ENCODE results near the gene ERFE. TPM values are rescaled to one million over a fixed set of nuclear protein-coding genes. Genes with fewer than 3 reads are reported as not detected.
A peak's percentile ranks its signal among the peaks of the same experiment; 100 is the strongest.
"Not testable (repeated sequence)": the region's sequence is repeated elsewhere in the genome, so short reads cannot be mapped to it uniquely, and the experiment has no call there.

Gene ERFE
- total RNA-seq, 1 experiment from 2014 or later, result 2.8 TPM

DNA sequence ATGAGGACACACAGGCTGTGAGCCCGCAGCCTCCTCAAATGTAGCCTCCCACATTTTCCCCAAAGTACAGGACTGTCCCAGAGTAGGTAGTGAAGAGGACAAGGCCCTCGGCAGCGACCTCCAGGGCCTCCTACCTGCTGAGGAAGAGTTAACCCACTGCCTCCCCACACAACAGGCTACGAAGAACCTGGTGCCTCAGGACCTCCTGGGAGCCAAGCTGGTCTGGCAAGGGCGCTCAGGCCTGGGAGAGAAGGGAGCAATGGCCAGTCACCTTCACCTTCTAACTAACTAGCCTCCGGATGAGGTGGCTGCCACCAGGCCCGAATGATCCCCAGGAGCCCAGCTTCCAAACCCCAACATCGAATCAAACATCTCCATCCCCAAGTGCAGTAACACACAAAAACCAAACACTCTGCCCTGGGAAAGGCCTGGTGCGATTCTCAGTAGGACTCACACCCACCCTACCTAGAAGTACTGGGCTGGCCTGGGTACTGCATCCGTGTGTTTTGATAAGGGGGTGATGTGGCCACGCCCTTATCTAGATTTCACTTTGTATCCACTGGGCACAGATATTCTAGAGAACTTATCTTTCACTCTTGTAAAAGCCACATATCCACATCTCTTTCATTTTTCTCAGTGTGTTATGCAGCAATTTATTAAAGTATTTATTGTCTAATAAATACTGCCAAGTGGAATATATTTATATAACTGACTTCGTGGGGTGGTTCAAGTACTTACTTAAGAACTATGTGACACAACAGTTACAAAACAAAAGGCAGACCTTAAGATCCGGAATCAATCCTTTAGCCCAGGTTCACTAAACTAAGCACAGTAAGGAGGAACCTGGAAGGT is 9.7 kb downstream of the ERFE start:
- Histone ChIP-seq H3K9ac (ENCODE audit: low read length) (no peak overlapping the region), H3K4me2 (ENCODE audit: low read depth, low read length, poor library complexity, severe bottlenecking) (no peak overlapping the region), H3K4me3 (ENCODE audit: low read length) (no peak overlapping the region), H3K4me1 (ENCODE audit: low read length) (no peaks in the 10 kb centered on the region), H3K9me3 (ENCODE audit: low read length) (no peaks in the 10 kb centered on the region), H4K20me1 (ENCODE audit: insufficient read depth, low read depth, low read length) (no peaks in the 10 kb centered on the region), H3K9me2 (replicated peaks; ENCODE audit: insufficient read depth, low read length) (no peaks in the 10 kb centered on the region), H3K27me3 (ENCODE audit: low read length) (no peaks in the 10 kb centered on the region), H3K79me2 (ENCODE audit: low read length) (no peaks in the 10 kb centered on the region), H3K36me3 (ENCODE audit: insufficient read depth, low read length) (peaks cover 11% of the 10 kb centered on the region; the same call in 1 of the 2 replicates), H3K27ac (ENCODE audit: low read length) (peak overlapping the region; percentile 43; the same call in 1 of the 2 replicates), H2AFZ (ENCODE audit: low read length) (no peak overlapping the region)
- DNase-seq, result no peak

DNA sequence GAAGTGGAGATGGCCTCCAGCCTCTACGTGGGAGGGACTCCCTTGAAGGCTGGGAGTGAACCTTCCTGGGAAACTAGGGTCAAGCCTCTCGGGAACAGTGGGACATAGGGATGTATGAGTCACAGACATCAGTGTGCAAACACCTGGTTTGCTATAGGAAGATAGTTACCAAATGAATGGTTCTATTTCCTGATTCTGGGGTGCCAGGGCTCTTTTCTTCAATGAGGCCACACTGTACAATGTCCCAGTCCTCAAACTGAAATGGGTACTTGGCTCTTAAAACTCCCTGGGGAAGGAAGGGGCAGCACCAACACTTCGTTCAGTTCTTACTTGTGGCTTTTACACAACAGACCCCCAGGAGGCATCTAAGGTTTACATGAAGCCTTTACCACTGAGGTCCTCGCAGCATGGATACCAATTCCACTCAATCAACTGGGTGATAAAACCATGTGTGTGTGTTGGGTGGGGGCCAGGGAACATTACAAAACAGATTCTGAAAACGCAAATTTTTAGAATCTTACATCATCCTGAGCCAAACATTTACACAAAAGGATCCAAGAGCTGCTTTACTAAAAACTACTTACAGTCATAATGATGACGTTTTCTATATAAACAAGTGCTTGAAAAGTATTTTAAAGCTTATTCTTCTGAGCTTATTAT is 10.4 kb downstream of the ERFE start:
- Histone ChIP-seq H3K9me2 (replicated peaks; ENCODE audit: insufficient read depth, low read length) (no peaks in the 10 kb centered on the region), H3K79me2 (ENCODE audit: low read length) (no peaks in the 10 kb centered on the region), H3K27ac (ENCODE audit: low read length) (peak overlapping the region; percentile 43; the same call in 1 of the 2 replicates), H3K4me1 (ENCODE audit: low read length) (no peaks in the 10 kb centered on the region), H3K4me3 (ENCODE audit: low read length) (no peak overlapping the region), H4K20me1 (ENCODE audit: insufficient read depth, low read depth, low read length) (no peaks in the 10 kb centered on the region), H3K9me3 (ENCODE audit: low read length) (no peaks in the 10 kb centered on the region), H3K4me2 (ENCODE audit: low read depth, low read length, poor library complexity, severe bottlenecking) (no peak overlapping the region), H3K36me3 (ENCODE audit: insufficient read depth, low read length) (peaks cover 18% of the 10 kb centered on the region; the same call in 1 of the 2 replicates), H3K9ac (ENCODE audit: low read length) (no peak overlapping the region), H2AFZ (ENCODE audit: low read length) (no peak overlapping the region), H3K27me3 (ENCODE audit: low read length) (no peaks in the 10 kb centered on the region)
- DNase-seq, result no peak

GRCh38 chr2:238169708-238170251 is 11.0 kb downstream of the ERFE start:
- Histone ChIP-seq H3K27me3 (ENCODE audit: low read length) (no peaks in the 10 kb centered on the region), H3K79me2 (ENCODE audit: low read length) (no peaks in the 10 kb centered on the region), H2AFZ (ENCODE audit: low read length) (no peak overlapping the region), H3K4me1 (ENCODE audit: low read length) (no peaks in the 10 kb centered on the region), H3K4me3 (ENCODE audit: low read length) (no peak overlapping the region), H3K27ac (ENCODE audit: low read length) (peak overlapping the region; percentile 43; the same call in 1 of the 2 replicates), H3K4me2 (ENCODE audit: low read depth, low read length, poor library complexity, severe bottlenecking) (no peak overlapping the region), H3K9me3 (ENCODE audit: low read length) (no peaks in the 10 kb centered on the region), H3K9me2 (replicated peaks; ENCODE audit: insufficient read depth, low read length) (no peaks in the 10 kb centered on the region), H3K9ac (ENCODE audit: low read length) (no peak overlapping the region), H4K20me1 (ENCODE audit: insufficient read depth, low read depth, low read length) (0 out of 2 replicates have a peak, but pooled peaks cover 4% of the 10 kb centered on the region), H3K36me3 (ENCODE audit: insufficient read depth, low read length) (peaks cover 23% of the 10 kb centered on the region; the same call in 1 of the 2 replicates)
- no peak for DNase-seq

GRCh38 chr2:238170386-238171071 is 11.8 kb downstream of the ERFE start:
- Histone ChIP-seq H3K9ac (ENCODE audit: low read length) (no peak overlapping the region), H3K9me3 (ENCODE audit: low read length) (no peaks in the 10 kb centered on the region), H3K27ac (ENCODE audit: low read length) (no peak overlapping the region), H3K4me1 (ENCODE audit: low read length) (no peaks in the 10 kb centered on the region), H3K36me3 (ENCODE audit: insufficient read depth, low read length) (peaks cover 28% of the 10 kb centered on the region; the same call in 1 of the 2 replicates), H4K20me1 (ENCODE audit: insufficient read depth, low read depth, low read length) (0 out of 2 replicates have a peak, but pooled peaks cover 9% of the 10 kb centered on the region), H2AFZ (ENCODE audit: low read length) (no peak overlapping the region), H3K4me3 (ENCODE audit: low read length) (no peak overlapping the region), H3K4me2 (ENCODE audit: low read depth, low read length, poor library complexity, severe bottlenecking) (no peak overlapping the region), H3K27me3 (ENCODE audit: low read length) (no peaks in the 10 kb centered on the region), H3K79me2 (ENCODE audit: low read length) (no peaks in the 10 kb centered on the region), H3K9me2 (replicated peaks; ENCODE audit: insufficient read depth, low read length) (no peaks in the 10 kb centered on the region)
- no peak for DNase-seq

DNA sequence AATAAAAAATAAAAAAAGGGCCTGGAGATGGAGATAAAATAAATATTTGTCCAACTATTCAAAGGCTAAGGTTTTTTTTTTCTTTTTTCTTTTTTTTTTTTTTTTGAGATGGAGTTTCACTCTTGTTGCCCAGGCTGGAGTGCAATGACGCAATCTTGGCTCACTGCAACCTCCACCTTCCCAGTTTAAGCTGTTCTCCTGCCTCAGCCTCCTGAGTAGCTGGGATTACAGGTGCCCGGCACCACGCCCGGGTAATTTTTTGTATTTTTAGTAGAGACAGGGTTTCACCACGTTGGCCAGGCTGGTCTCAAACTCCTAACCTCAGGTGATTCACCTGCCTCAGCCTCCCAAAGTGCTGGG is 12.3 kb downstream of the ERFE start:
- not testable (repeated sequence) for H3K9me3 ChIP-seq (ENCODE audit: low read length); H2AFZ ChIP-seq (ENCODE audit: low read length); H3K4me2 ChIP-seq (ENCODE audit: low read depth, low read length, poor library complexity, severe bottlenecking); H3K27ac ChIP-seq (ENCODE audit: low read length); H3K79me2 ChIP-seq (ENCODE audit: low read length); H3K4me3 ChIP-seq (ENCODE audit: low read length); H3K9ac ChIP-seq (ENCODE audit: low read length); H3K27me3 ChIP-seq (ENCODE audit: low read length); H3K4me1 ChIP-seq (ENCODE audit: low read length); H3K9me2 ChIP-seq (replicated peaks; ENCODE audit: insufficient read depth, low read length); DNase-seq; H4K20me1 ChIP-seq (ENCODE audit: insufficient read depth, low read depth, low read length)
- peaks cover 28% of the 10 kb centered on the region; the same call in 1 of the 2 replicates for H3K36me3 ChIP-seq (ENCODE audit: insufficient read depth, low read length)

- H4K20me1 ChIP-seq (ENCODE audit: insufficient read depth, low read depth, low read length), result 0 out of 2 replicates have a peak, but pooled peaks cover 9% of the 10 kb centered on the region
- H3K9me3 ChIP-seq (ENCODE audit: low read length), result no peaks in the 10 kb centered on the region
- H3K36me3 ChIP-seq (ENCODE audit: insufficient read depth, low read length), result peaks cover 32% of the 10 kb centered on the region; the same call in 1 of the 2 replicates
- no peak overlapping the region for H3K4me2 ChIP-seq (ENCODE audit: low read depth, low read length, poor library complexity, severe bottlenecking)
- DNase-seq, result no peak
- H2AFZ ChIP-seq (ENCODE audit: low read length), result no peak overlapping the region
- H3K9ac ChIP-seq (ENCODE audit: low read length), result no peak overlapping the region
- no peaks in the 10 kb centered on the region for H3K4me1 ChIP-seq (ENCODE audit: low read length)
- no peak overlapping the region for H3K27ac ChIP-seq (ENCODE audit: low read length)
- no peaks in the 10 kb centered on the region for H3K27me3 ChIP-seq (ENCODE audit: low read length)
- H3K4me3 ChIP-seq (ENCODE audit: low read length), result no peak overlapping the region
- no peaks in the 10 kb centered on the region for H3K79me2 ChIP-seq (ENCODE audit: low read length)
- H3K9me2 ChIP-seq (replicated peaks; ENCODE audit: insufficient read depth, low read length), result no peaks in the 10 kb centered on the region
Observed at GRCh38 chr2:238171575-238172187, 12.9 kb downstream of the ERFE start.

- H3K4me2 ChIP-seq (ENCODE audit: low read depth, low read length, poor library complexity, severe bottlenecking), result no peak overlapping the region
- no peaks in the 10 kb centered on the region for H3K9me2 ChIP-seq (replicated peaks; ENCODE audit: insufficient read depth, low read length)
- H3K9ac ChIP-seq (ENCODE audit: low read length), result no peak overlapping the region
- DNase-seq, result no peak
- no peaks in the 10 kb centered on the region for H3K4me1 ChIP-seq (ENCODE audit: low read length)
- peaks cover 1% of the 10 kb centered on the region; the same call in 1 of the 2 replicates for H3K79me2 ChIP-seq (ENCODE audit: low read length)
- H4K20me1 ChIP-seq (ENCODE audit: insufficient read depth, low read depth, low read length), result 0 out of 2 replicates have a peak, but pooled peaks cover 9% of the 10 kb centered on the region
- H3K36me3 ChIP-seq (ENCODE audit: insufficient read depth, low read length), result peaks cover 39% of the 10 kb centered on the region
- H3K4me3 ChIP-seq (ENCODE audit: low read length), result no peak overlapping the region
- no peak overlapping the region for H2AFZ ChIP-seq (ENCODE audit: low read length)
- H3K9me3 ChIP-seq (ENCODE audit: low read length), result no peaks in the 10 kb centered on the region
- H3K27ac ChIP-seq (ENCODE audit: low read length), result no peak overlapping the region
- H3K27me3 ChIP-seq (ENCODE audit: low read length), result no peaks in the 10 kb centered on the region
Observed at GRCh38 chr2:238172439-238172838, 13.7 kb downstream of the ERFE start.

Measured in Karpas-422 (cell line).